LNCAP (cell line): ENCODE results near the gene TACR3.

Experiments
- CTCF ChIP-seq: fragments of 450-650 bp; IDR thresholded peaks from 2 replicates; pipeline ENCODE4 v1.5.1; 2017; ENCODE audit warnings: mild to moderate bottlenecking

The TACR3 gene

GRCh38 chr4:103626296-103626695, 93.5 kb downstream of the TACR3 start:
- no peak for TF ChIP-seq CTCF

- no peak for TF ChIP-seq CTCF
Measured at GRCh38 chr4:103591841-103592240, 127.9 kb downstream of the TACR3 start.

DNA sequence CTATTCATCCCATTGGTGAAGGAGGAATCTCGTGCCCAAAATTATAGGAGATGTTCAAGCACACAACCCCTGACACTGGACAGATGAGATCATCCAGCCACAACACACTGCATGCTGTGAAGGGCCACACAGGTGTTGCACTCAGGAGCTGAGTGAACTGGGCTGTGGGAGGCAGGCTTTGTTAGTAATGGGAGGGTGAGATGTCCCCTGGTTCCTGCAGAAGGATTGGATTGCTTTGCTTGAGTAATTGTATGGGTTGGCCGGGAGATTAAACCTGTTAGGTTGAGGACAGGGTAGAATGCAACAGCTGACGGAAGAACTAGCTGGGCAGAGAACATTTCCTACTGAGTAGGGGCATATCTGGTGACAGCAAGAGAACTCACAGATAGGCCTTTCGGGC, 152.2 kb downstream of the TACR3 start:
- no peak for TF ChIP-seq CTCF
